Measurements from ENCODE around the gene DKK2. TPM values are rescaled to one million over a fixed set of nuclear protein-coding genes. Genes with fewer than 3 reads are reported as not detected.

Gene DKK2
- total and polyA plus RNA-seq, 2 donors (not counting 3 experiments of a cell fraction or from before 2014, with no cell fraction given), result 0.14 to 0.24 TPM

GRCh38 chr4:106906728-106907127, 129.4 kb downstream of the DKK2 start:
- H3K27me3 ChIP-seq (ENCODE audit: control insufficient read depth in 2 of 2, insufficient read depth in 2 of 2, low read length in 2 of 2), result peaks cover 4 to 5% of the 10 kb centered on the region in 2 experiments
- H4K20me1 ChIP-seq (replicated peaks; ENCODE audit: control insufficient read depth, extremely low read depth, insufficient read depth, low read length), result no peaks in the 10 kb centered on the region
- no TSS peak for BruUV-seq (replicated peaks)
- H3K4me1 ChIP-seq (ENCODE audit: control insufficient read depth, extremely low read depth, insufficient read depth, low read length), result no peaks in the 10 kb centered on the region
- H3K9me3 ChIP-seq (replicated peaks; ENCODE audit: control insufficient read depth, insufficient read depth, low read length), result no peaks in the 10 kb centered on the region
- H3K27ac ChIP-seq (ENCODE audit: insufficient read depth, low read depth, low read length), result no peak overlapping the region
- no peaks in the 10 kb centered on the region for H3K79me2 ChIP-seq (ENCODE audit: control insufficient read depth, insufficient read depth, low read length)
- intact Hi-C loops (cut with micrococcal nuclease), result no loop called here
- H2AFZ ChIP-seq (ENCODE audit: low read depth, low read length), result no peak overlapping the region
- ChIA-PET POLR2A (no interaction called here), CTCF (interaction anchor here (1.1 kb wide), 1 partner anchor 641 kb away, joined by 3 read pairs; no protein-coding TSS in a partner anchor)
- H3K4me3 ChIP-seq (replicated peaks in 1 of 3; ENCODE audit: insufficient read depth in 1 of 3, low read depth in 1 of 3, low read length in 3 of 3), result no peak overlapping the region
- no peak overlapping the region for H3K4me2 ChIP-seq (ENCODE audit: insufficient read depth, low read length)
- H3K36me3 ChIP-seq (ENCODE audit: control insufficient read depth in 2 of 2, extremely low read depth in 1 of 2, insufficient read depth in 2 of 2, low read length in 2 of 2), result no peaks in the 10 kb centered on the region
- FAIRE-seq, result no peak
- no peaks in the 10 kb centered on the region for H3K9me1 ChIP-seq (replicated peaks; ENCODE audit: control insufficient read depth, extremely low read depth, insufficient read depth, low read length)
- no peak overlapping the region for H3K9ac ChIP-seq (replicated peaks; ENCODE audit: extremely low read depth, insufficient read depth, low read length)
- no peak for DNase-seq (ENCODE audit: low read depth, low spot score)
- dilution Hi-C loops (cut with MboI; ENCODE audit: extremely low pct_ligation_motif_present, low sequenced_read_pairs), result no loop called here
- TF ChIP-seq MYC (IDR thresholded peaks at IDR 0.05; ENCODE audit: low read depth, low read length) (no peak), JUN (IDR thresholded peaks at IDR 0.05; ENCODE audit: borderline replicate concordance, insufficient read depth, insufficient read length, low read depth) (no peak), POLR2AphosphoS5 (IDR thresholded peaks at IDR 0.05; ENCODE audit: insufficient read depth, low read depth, low read length) (no peak), MAX (IDR thresholded peaks at IDR 0.05; ENCODE audit: insufficient read depth, insufficient read length) (no peak), GATA2 (IDR thresholded peaks at IDR 0.05; ENCODE audit: insufficient read depth, insufficient read length, low read depth, low read length) (no peak)

GRCh38 chr4:106898621-106899230, 137.4 kb downstream of the DKK2 start:
- no peak overlapping the region for H2AFZ ChIP-seq (ENCODE audit: low read depth, low read length)
- no peak overlapping the region for H3K9ac ChIP-seq (replicated peaks; ENCODE audit: extremely low read depth, insufficient read depth, low read length)
- no peaks in the 10 kb centered on the region for H3K9me1 ChIP-seq (replicated peaks; ENCODE audit: control insufficient read depth, extremely low read depth, insufficient read depth, low read length)
- no peak overlapping the region for H3K27ac ChIP-seq (ENCODE audit: insufficient read depth, low read depth, low read length)
- CTCF ChIA-PET, result interaction anchor here (0.7 to 4.5 kb wide), 25 partner anchors 9 to 1378 kb away, joined by 3 to 82 read pairs (median 6); partner anchors contain the start of gene GIMD1
- H3K4me2 ChIP-seq (ENCODE audit: insufficient read depth, low read length), result no peak overlapping the region
- H3K4me3 ChIP-seq (replicated peaks in 1 of 3; ENCODE audit: insufficient read depth in 1 of 3, low read depth in 1 of 3, low read length in 3 of 3), result no peak overlapping the region
- POLR2A ChIA-PET, result no interaction called here
- no TSS peak for BruUV-seq (replicated peaks)
- no peaks in the 10 kb centered on the region for H3K9me3 ChIP-seq (replicated peaks; ENCODE audit: control insufficient read depth, insufficient read depth, low read length)
- no peaks in the 10 kb centered on the region for H3K4me1 ChIP-seq (ENCODE audit: control insufficient read depth, extremely low read depth, insufficient read depth, low read length)
- DNase-seq (ENCODE audit: low read depth, low spot score) (peak; percentile 61), FAIRE-seq (peak; percentile 71)
- H3K79me2 ChIP-seq (ENCODE audit: control insufficient read depth, insufficient read depth, low read length), result no peaks in the 10 kb centered on the region
- intact Hi-C loops (cut with micrococcal nuclease) (loop anchor here (1.0 to 10.0 kb wide), 7 partner anchors 206 to 664 kb away; no protein-coding TSS in a partner anchor), dilution Hi-C loops (cut with MboI; ENCODE audit: extremely low pct_ligation_motif_present, low sequenced_read_pairs) (no loop called here)
- no peaks in the 10 kb centered on the region for H3K27me3 ChIP-seq (ENCODE audit: control insufficient read depth in 2 of 2, insufficient read depth in 2 of 2, low read length in 2 of 2)
- H3K36me3 ChIP-seq (ENCODE audit: control insufficient read depth in 2 of 2, extremely low read depth in 1 of 2, insufficient read depth in 2 of 2, low read length in 2 of 2), result no peaks in the 10 kb centered on the region
- no peak for TF ChIP-seq FOS (IDR thresholded peaks at IDR 0.05; ENCODE audit: borderline replicate concordance, insufficient read depth, low read length)
- no peak for TF ChIP-seq MYC (IDR thresholded peaks at IDR 0.05; ENCODE audit: low read depth, low read length)
- TF ChIP-seq POLR2AphosphoS5 (IDR thresholded peaks at IDR 0.05; ENCODE audit: insufficient read depth, low read depth, low read length), result no peak
- TF ChIP-seq CTCF (IDR thresholded peaks at IDR 0.05; ENCODE audit: extremely low read depth in 1 of 2, insufficient read depth in 1 of 2, low read depth in 1 of 2, low read length in 2 of 2), result peak; percentile 65 to 69
- H4K20me1 ChIP-seq (replicated peaks; ENCODE audit: control insufficient read depth, extremely low read depth, insufficient read depth, low read length), result no peaks in the 10 kb centered on the region
